HepG2 (cell line): ENCODE results near the gene NCKIPSD. TPM values are rescaled to one million over a fixed set of nuclear protein-coding genes. Genes with fewer than 3 reads are reported as not detected.
A peak's percentile ranks its signal among the peaks of the same experiment; 100 is the strongest.

ENCODE experiments used
- BCL6 ChIP-seq: IDR thresholded peaks from 2 replicates; pipeline ENCODE4 v1.6.1; 2016; ENCODE audit warnings: missing genetic modification reagents, missing compliant biosample characterization
- CBFB ChIP-seq: sonication (generic); formaldehyde crosslinking; IDR thresholded peaks from 2 replicates; pipeline ENCODE4 v1.4.0; 2020; ENCODE audit warnings: missing genetic modification reagents
- HMG20A ChIP-seq: IDR thresholded peaks from 2 replicates; pipeline ENCODE4 v1.6.1; 2016; ENCODE audit warnings: borderline replicate concordance
- HMGA1 ChIP-seq: sonication (generic); formaldehyde crosslinking; conservative IDR thresholded peaks from 2 replicates; pipeline ENCODE4 v1.4.0; 2020; ENCODE audit warnings: missing genetic modification reagents
- PRMT3 ChIP-seq: sonication (generic); formaldehyde crosslinking; IDR thresholded peaks from 2 replicates; pipeline ENCODE4 v1.8.1; 2022; ENCODE audit warnings: low read depth, mild to moderate bottlenecking, moderate library complexity, missing genetic modification reagents, borderline replicate concordance
- RBFOX2 ChIP-seq: fragments of 200-400 bp; formaldehyde crosslinking; IDR thresholded peaks from 2 replicates; pipeline ENCODE4 v1.6.1; 2017; ENCODE audit warnings: low read depth, mild to moderate bottlenecking, low read length
- RBM39 ChIP-seq: fragments of 200-400 bp; formaldehyde crosslinking; IDR thresholded peaks from one replicate; pipeline ENCODE4 v1.6.1; 2018; ENCODE audit warnings: antibody characterized with exemption, mild to moderate bottlenecking, low read depth, low read length; ENCODE audit not compliant: poor library complexity, severe bottlenecking
- SOX5 ChIP-seq: IDR thresholded peaks from 2 replicates; pipeline ENCODE4 v1.6.1; 2016; ENCODE audit warnings: borderline replicate concordance
- SOX6 ChIP-seq, 2 experiments: fragments of 450-650 bp in 1 of 2; sonication (generic) in 1 of 2; formaldehyde crosslinking in 1 of 2; IDR thresholded peaks; 2 replicates each; pipeline versions ENCODE4 v1.4.0 to v1.6.1; 2017 to 2020; ENCODE audit warnings: antibody characterized with exemption in 1 of 2, mild to moderate bottlenecking in 1 of 2, missing genetic modification reagents in 1 of 2
- YY1 ChIP-seq: IDR thresholded peaks from 2 replicates; pipeline ENCODE4 v1.6.1; 2011; ENCODE audit warnings: low read length, low read depth, moderate library complexity, mild to moderate bottlenecking; ENCODE audit not compliant: insufficient read depth, insufficient replicate concordance
- ZBTB3 ChIP-seq: sonication (generic); formaldehyde crosslinking; IDR thresholded peaks from 2 replicates; pipeline ENCODE4 v1.4.0; 2020; ENCODE audit warnings: low read depth, mild to moderate bottlenecking, moderate library complexity, missing genetic modification reagents, borderline replicate concordance
- ZFAT ChIP-seq: sonication (generic); formaldehyde crosslinking; conservative IDR thresholded peaks from 2 replicates; pipeline ENCODE4 v1.8.1; 2023; ENCODE audit warnings: missing genetic modification reagents, inconsistent platforms
- ZKSCAN5 ChIP-seq: sonication (generic); formaldehyde crosslinking; IDR thresholded peaks from 2 replicates; pipeline ENCODE4 v1.5.1; 2020; ENCODE audit warnings: mild to moderate bottlenecking, missing genetic modification reagents
- ZNF143 ChIP-seq: sonication (generic); formaldehyde crosslinking; IDR thresholded peaks from 2 replicates; pipeline ENCODE4 v1.4.0; 2020; ENCODE audit warnings: missing genetic modification reagents
- ZNF431 ChIP-seq: sonication (generic); formaldehyde crosslinking; IDR thresholded peaks from 2 replicates; pipeline ENCODE4 v1.9.0; 2022; ENCODE audit warnings: missing genetic modification reagents, low read depth, mild to moderate bottlenecking, borderline replicate concordance
- ZNF564 ChIP-seq: sonication (generic); formaldehyde crosslinking; IDR thresholded peaks from 2 replicates; pipeline ENCODE4 v1.8.1; 2023; ENCODE audit warnings: mild to moderate bottlenecking, missing genetic modification reagents
- ZNF616 ChIP-seq: sonication (generic); formaldehyde crosslinking; IDR thresholded peaks from 2 replicates; pipeline ENCODE4 v1.5.0; 2020; ENCODE audit warnings: low read depth, mild to moderate bottlenecking, missing genetic modification reagents
- ZNF670 ChIP-seq: sonication (generic); formaldehyde crosslinking; IDR thresholded peaks from 2 replicates; pipeline ENCODE4 v1.8.0; 2022; ENCODE audit warnings: mild to moderate bottlenecking, missing genetic modification reagents, borderline replicate concordance
- ZNF878 ChIP-seq: sonication (generic); formaldehyde crosslinking; IDR thresholded peaks from 2 replicates; pipeline ENCODE4 v1.8.1; 2023; ENCODE audit warnings: mild to moderate bottlenecking, missing genetic modification reagents, moderate library complexity
- polyA plus RNA-seq, 8 experiments: library from polyadenylated mRNA; depleted of rRNA in 3 of 8; stranded (reverse) in 7 of 8; unstranded in 1 of 8; fragments of >200 nt; fragmentation: Illumina TruSeq in 4 of 8; extraction: Trizol in 4 of 8; gene quantifications; 2 replicates each; pipeline versions ENCODE4 v1.2.1 to v1.2.3, GENCODE V29; 2011 to 2016; ENCODE audit warnings: low read depth in 4 of 8, missing spikeins in 1 of 8, mixed read lengths in 1 of 8; ENCODE audit not compliant: insufficient read depth in 1 of 8
- total RNA-seq, 5 experiments: library from RNA; depleted of rRNA; stranded (reverse); fragments of >200 nt; fragmentation: Illumina TruSeq; extraction: Trizol; gene quantifications; 2 replicates each; pipeline ENCODE4 v1.2.3, GENCODE V29; 2016; ENCODE audit warnings: low read depth in 1 of 5
- TF ChIP-seq, protein P1 (sequence below): sonication (generic); formaldehyde crosslinking; IDR thresholded peaks from 2 replicates; pipeline ENCODE4 v1.4.0; 2020; ENCODE audit warnings: missing genetic modification reagents
- TF ChIP-seq, protein P2 (sequence below): sonication (generic); formaldehyde crosslinking; IDR thresholded peaks from 2 replicates; pipeline ENCODE4 v1.4.0; 2020; ENCODE audit warnings: mild to moderate bottlenecking, missing genetic modification reagents
- TF ChIP-seq, protein P3 (sequence below): sonication (generic); formaldehyde crosslinking; IDR thresholded peaks from 2 replicates; pipeline ENCODE4 v1.8.1; 2023; ENCODE audit warnings: missing genetic modification reagents, inconsistent platforms, borderline replicate concordance

NCKIPSD gene
- total and polyA plus RNA-seq, 2 of the 13 experiments (the other 11 are each of a cell fraction or from before 2014, with no cell fraction given) = 13.5 to 35.2 TPM

DNA sequence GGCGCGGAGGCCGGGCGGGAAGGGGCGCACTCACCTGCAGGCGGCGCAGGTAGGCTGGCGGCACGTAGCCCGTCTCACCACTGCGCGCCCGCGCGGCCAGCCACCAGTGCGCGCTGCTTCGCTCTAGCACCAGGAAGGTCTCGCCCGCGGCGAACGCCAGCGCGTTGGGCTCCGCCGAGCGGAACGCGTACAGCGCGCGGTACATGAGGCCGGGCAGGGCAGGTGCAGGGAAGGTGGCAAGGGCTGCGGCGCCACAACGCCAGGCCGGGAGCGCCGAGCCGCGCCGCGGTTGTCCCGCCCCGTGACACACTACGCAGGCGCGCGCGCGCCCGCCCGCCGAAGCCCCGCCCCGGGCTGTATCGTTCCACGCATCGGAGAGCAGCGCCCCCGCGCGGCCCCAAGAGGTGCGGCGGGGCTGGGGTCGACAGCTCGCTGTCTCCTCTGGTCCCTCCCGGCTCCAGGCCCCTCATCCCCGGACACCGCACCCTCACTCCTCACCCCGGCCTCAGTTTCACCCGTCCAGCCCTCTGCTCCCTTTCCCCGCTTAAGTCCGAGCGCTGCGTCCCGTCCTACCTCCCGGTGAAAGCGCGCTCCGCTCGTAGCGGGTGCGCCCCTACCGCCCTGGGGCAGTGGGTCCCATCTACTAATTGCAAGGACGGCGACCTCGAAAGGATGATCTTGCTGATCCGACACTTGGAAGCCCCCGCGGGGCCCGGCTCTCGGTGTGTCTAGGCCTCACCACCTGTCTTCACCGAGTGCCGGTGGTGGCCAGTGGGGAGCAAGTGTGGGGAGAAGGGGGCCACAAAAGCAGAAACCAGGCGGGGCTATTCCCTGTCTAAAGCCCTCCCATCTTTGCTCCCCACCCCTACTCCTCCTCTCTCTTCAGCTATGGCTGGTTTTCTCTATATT lies at the start of gene NCKIPSD (continued):
- TF ChIP-seq, protein P1, sequence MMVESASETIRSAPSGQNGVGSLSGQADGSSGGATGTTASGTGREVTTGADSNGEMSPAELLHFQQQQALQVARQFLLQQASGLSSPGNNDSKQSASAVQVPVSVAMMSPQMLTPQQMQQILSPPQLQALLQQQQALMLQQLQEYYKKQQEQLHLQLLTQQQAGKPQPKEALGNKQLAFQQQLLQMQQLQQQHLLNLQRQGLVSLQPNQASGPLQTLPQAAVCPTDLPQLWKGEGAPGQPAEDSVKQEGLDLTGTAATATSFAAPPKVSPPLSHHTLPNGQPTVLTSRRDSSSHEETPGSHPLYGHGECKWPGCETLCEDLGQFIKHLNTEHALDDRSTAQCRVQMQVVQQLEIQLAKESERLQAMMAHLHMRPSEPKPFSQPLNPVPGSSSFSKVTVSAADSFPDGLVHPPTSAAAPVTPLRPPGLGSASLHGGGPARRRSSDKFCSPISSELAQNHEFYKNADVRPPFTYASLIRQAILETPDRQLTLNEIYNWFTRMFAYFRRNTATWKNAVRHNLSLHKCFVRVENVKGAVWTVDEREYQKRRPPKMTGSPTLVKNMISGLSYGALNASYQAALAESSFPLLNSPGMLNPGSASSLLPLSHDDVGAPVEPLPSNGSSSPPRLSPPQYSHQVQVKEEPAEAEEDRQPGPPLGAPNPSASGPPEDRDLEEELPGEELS (CRISPR knock-in tag) = no peak
- TF ChIP-seq BCL6 (CRISPR knock-in tag) (0 out of 2 replicates have a peak, but pooled peaks have one; percentile 17), ZNF143 (CRISPR knock-in tag) (no peak; the same call in 1 of the 2 replicates), RBM39 (peak; percentile 39), ZNF878 (CRISPR knock-in tag) (no peak), SOX5 (CRISPR knock-in tag) (no peak), PRMT3 (CRISPR knock-in tag) (no peak; the same call in 1 of the 2 replicates), ZBTB3 (no peak), ZNF616 (CRISPR knock-in tag) (no peak; the same call in 1 of the 2 replicates), SOX6 (IDR thresholded peaks at IDR 0.05) (no peak), SOX6 (CRISPR knock-in tag; IDR thresholded peaks at IDR 0.05) (peak; percentile 25; the same call in 1 of the 2 replicates), ZNF670 (CRISPR knock-in tag) (no peak), ZKSCAN5 (CRISPR knock-in tag) (no peak), RBFOX2 (peak; percentile 93), CBFB (CRISPR knock-in tag) (peak; percentile 91), HMGA1 (CRISPR knock-in tag) (no peak), ZFAT (CRISPR knock-in tag) (no peak), HMG20A (CRISPR knock-in tag) (no peak), ZNF431 (CRISPR knock-in tag) (peak; percentile 94), ZNF564 (peak; percentile 86; the same call in 1 of the 2 replicates), YY1 (peak; percentile 56)
- TF ChIP-seq, protein P2, sequence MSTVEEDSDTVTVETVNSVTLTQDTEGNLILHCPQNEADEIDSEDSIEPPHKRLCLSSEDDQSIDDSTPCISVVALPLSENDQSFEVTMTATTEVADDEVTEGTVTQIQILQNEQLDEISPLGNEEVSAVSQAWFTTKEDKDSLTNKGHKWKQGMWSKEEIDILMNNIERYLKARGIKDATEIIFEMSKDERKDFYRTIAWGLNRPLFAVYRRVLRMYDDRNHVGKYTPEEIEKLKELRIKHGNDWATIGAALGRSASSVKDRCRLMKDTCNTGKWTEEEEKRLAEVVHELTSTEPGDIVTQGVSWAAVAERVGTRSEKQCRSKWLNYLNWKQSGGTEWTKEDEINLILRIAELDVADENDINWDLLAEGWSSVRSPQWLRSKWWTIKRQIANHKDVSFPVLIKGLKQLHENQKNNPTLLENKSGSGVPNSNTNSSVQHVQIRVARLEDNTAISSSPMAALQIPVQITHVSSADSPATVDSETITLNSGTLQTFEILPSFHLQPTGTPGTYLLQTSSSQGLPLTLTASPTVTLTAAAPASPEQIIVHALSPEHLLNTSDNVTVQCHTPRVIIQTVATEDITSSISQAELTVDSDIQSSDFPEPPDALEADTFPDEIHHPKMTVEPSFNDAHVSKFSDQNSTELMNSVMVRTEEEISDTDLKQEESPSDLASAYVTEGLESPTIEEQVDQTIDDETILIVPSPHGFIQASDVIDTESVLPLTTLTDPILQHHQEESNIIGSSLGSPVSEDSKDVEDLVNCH (CRISPR knock-in tag) = no peak
- TF ChIP-seq, protein P3, sequence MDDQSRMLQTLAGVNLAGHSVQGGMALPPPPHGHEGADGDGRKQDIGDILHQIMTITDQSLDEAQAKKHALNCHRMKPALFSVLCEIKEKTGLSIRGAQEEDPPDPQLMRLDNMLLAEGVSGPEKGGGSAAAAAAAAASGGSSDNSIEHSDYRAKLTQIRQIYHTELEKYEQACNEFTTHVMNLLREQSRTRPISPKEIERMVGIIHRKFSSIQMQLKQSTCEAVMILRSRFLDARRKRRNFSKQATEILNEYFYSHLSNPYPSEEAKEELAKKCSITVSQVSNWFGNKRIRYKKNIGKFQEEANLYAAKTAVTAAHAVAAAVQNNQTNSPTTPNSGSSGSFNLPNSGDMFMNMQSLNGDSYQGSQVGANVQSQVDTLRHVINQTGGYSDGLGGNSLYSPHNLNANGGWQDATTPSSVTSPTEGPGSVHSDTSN (CRISPR knock-in tag) = no peak
